LHCN-M2 (cell line): ENCODE data around the gene AGAP1. TPM values are rescaled to one million over a fixed set of nuclear protein-coding genes. Genes with fewer than 3 reads are reported as not detected.

Source experiments
- DNase-seq: peaks from one replicate; pipeline ENCODE4 v3.0.0-alpha.2; 2012; ENCODE audit warnings: low read depth
- total RNA-seq: library from RNA; depleted of rRNA; stranded (reverse); fragments of >200 nt; gene quantifications from 2 replicates; pipeline ENCODE4 v1.2.3, GENCODE V29; 2014

Gene AGAP1
- total RNA-seq, 1 experiment from 2014 or later = 15.2 TPM

- DNase-seq = no peak
These were observed 465.1 kb downstream of the AGAP1 start for GRCh38 chr2:235958931-235959410.

- no peak for DNase-seq
These were observed 466.3 kb downstream of the AGAP1 start for GRCh38 chr2:235960011-235960715.

- no peak for DNase-seq
These were observed 467.1 kb downstream of the AGAP1 start for GRCh38 chr2:235960716-235961640.

- no peak for DNase-seq
These were observed 467.9 kb downstream of the AGAP1 start for GRCh38 chr2:235961711-235962110.

- DNase-seq = no peak
These were observed 470.2 kb downstream of the AGAP1 start for GRCh38 chr2:235963853-235964577.

- no peak for DNase-seq
These were observed 471.0 kb downstream of the AGAP1 start for GRCh38 chr2:235964787-235965390.

- DNase-seq = no peak
These were observed 472.6 kb downstream of the AGAP1 start for GRCh38 chr2:235966396-235966795.

GRCh38 chr2:235966932-235967757, 473.3 kb downstream of the AGAP1 start:
- DNase-seq = no peak

- DNase-seq = no peak
These were observed 474.3 kb downstream of the AGAP1 start for GRCh38 chr2:235968155-235968554.

- no peak for DNase-seq
These were observed 474.9 kb downstream of the AGAP1 start for GRCh38 chr2:235968616-235969324.

- DNase-seq = no peak
These were observed 476.6 kb downstream of the AGAP1 start for GRCh38 chr2:235970204-235971040.

- DNase-seq = no peak
These were observed 482.7 kb downstream of the AGAP1 start for GRCh38 chr2:235976516-235976915.

GRCh38 chr2:235976956-235977355, 483.1 kb downstream of the AGAP1 start:
- DNase-seq = no peak

GRCh38 chr2:235977445-235977844, 483.6 kb downstream of the AGAP1 start:
- DNase-seq = no peak

GRCh38 chr2:235978022-235978421, 484.2 kb downstream of the AGAP1 start:
- DNase-seq = no peak

GRCh38 chr2:235979037-235979436, 485.2 kb downstream of the AGAP1 start:
- no peak for DNase-seq

- DNase-seq = no peak
These were observed 486.1 kb downstream of the AGAP1 start for GRCh38 chr2:235979753-235980435.

GRCh38 chr2:235981631-235982030, 487.8 kb downstream of the AGAP1 start:
- no peak for DNase-seq
